Effector memory CD4-positive, alpha-beta T cell (primary cell): ENCODE data around the gene RIC8B.

Source experiments
- DNase-seq, 3 donors: peaks; one replicate each; pipeline ENCODE4 v3.0.0-alpha.2; 2020
- H3K27ac ChIP-seq: 2 replicates; pipeline ENCODE4 v1.7.0; 2013; ENCODE audit warnings: mild to moderate bottlenecking, low read length, moderate library complexity; ENCODE audit not compliant: insufficient read depth, poor library complexity, severe bottlenecking
- H3K27me3 ChIP-seq: replicated peaks from 2 replicates; pipeline ENCODE4 v1.7.0; 2013; ENCODE audit warnings: mild to moderate bottlenecking, low read length; ENCODE audit not compliant: insufficient read depth, control insufficient read depth, poor library complexity, severe bottlenecking
- H3K36me3 ChIP-seq: 2 replicates; pipeline ENCODE4 v1.7.0; 2013; ENCODE audit warnings: mild to moderate bottlenecking, low read length, moderate library complexity; ENCODE audit not compliant: control insufficient read depth, insufficient read depth
- H3K4me1 ChIP-seq: 2 replicates; pipeline ENCODE4 v1.7.0; 2013; ENCODE audit warnings: low read length, mild to moderate bottlenecking; ENCODE audit not compliant: control insufficient read depth, insufficient read depth, poor library complexity, severe bottlenecking
- H3K4me3 ChIP-seq: 2 replicates; pipeline ENCODE4 v1.7.0; 2013; ENCODE audit warnings: low read length, low read depth, mild to moderate bottlenecking; ENCODE audit not compliant: insufficient read depth, poor library complexity, severe bottlenecking
- H3K9me3 ChIP-seq: 2 replicates; pipeline ENCODE4 v1.7.0; 2013; ENCODE audit warnings: mild to moderate bottlenecking, low read length, moderate library complexity; ENCODE audit not compliant: control insufficient read depth

Gene RIC8B

DNA sequence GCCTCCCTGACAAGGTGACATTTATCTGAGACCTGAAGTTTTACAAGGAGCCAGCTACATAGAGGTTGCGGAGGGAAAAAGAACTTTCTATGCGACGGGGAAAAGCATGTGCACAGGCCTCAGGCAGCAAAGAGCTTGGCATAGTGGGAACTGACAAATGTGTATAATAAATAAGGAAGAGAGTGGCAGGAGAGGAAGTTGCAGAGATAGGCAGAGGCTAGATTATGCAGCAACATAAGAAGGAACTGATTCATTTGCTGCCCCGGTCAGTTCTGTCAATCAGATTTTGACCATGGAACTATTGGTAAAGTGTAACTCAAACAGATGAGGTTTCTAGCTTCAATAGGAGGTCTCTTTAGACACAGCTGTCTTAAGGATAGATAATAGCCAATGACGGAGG, 33.7 kb upstream of the RIC8B start:
- no peak for DNase-seq
- H3K9me3 ChIP-seq: no peaks in the 10 kb centered on the region
- no peaks in the 10 kb centered on the region for H3K36me3 ChIP-seq
- H3K4me3 ChIP-seq: no peak overlapping the region
- no peak overlapping the region for H3K27ac ChIP-seq
- H3K27me3 ChIP-seq: no peaks in the 10 kb centered on the region
- H3K4me1 ChIP-seq: no peaks in the 10 kb centered on the region

GRCh38 chr12:106741247-106741646, 33.2 kb upstream of the RIC8B start:
- DNase-seq: no peak
- Histone ChIP-seq H3K27me3 (no peaks in the 10 kb centered on the region), H3K27ac (no peak overlapping the region), H3K36me3 (no peaks in the 10 kb centered on the region), H3K4me1 (no peaks in the 10 kb centered on the region), H3K4me3 (no peak overlapping the region), H3K9me3 (no peaks in the 10 kb centered on the region)

GRCh38 chr12:106743270-106743988, 31.1 kb upstream of the RIC8B start:
- H3K4me3 ChIP-seq: no peak overlapping the region
- no peaks in the 10 kb centered on the region for H3K27me3 ChIP-seq
- H3K4me1 ChIP-seq: peaks cover 15% of the 10 kb centered on the region
- H3K36me3 ChIP-seq: no peaks in the 10 kb centered on the region
- no peaks in the 10 kb centered on the region for H3K9me3 ChIP-seq
- no peak for DNase-seq
- no peak overlapping the region for H3K27ac ChIP-seq

GRCh38 chr12:106744600-106744999, 29.9 kb upstream of the RIC8B start:
- H3K27me3 ChIP-seq: no peaks in the 10 kb centered on the region
- H3K27ac ChIP-seq: no peak overlapping the region
- peaks cover 17% of the 10 kb centered on the region for H3K4me1 ChIP-seq
- no peak overlapping the region for H3K4me3 ChIP-seq
- H3K36me3 ChIP-seq: no peaks in the 10 kb centered on the region
- no peak for DNase-seq
- H3K9me3 ChIP-seq: no peaks in the 10 kb centered on the region

DNA sequence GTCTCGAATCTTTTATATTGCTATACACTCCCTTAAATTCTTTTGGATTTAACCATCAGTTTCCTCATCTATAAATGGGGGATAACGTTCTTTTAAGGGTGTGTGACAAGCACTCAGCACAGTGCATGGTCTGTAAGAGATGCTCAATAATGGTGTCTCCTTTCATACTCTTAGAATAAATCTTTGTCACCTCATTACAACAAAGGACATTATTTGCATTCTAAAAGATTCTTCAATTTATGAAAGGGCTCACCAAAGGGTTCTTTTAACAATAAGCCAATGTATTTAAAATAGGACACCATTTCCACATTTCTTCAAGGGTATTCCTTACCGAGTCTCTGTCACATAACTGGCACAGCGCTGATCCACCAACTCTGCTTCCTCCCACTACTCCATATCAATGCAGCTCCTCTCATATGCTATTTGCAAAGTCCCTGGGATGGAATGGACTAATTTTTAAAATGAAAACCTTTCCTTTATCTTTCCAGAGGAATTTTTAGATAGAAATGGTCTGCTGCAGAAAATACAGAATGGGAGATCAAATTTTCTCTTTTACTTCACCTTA, 29.2 kb upstream of the RIC8B start:
- Histone ChIP-seq H3K4me1 (peaks cover 17% of the 10 kb centered on the region), H3K27me3 (no peaks in the 10 kb centered on the region), H3K9me3 (no peaks in the 10 kb centered on the region), H3K27ac (no peak overlapping the region), H3K36me3 (no peaks in the 10 kb centered on the region), H3K4me3 (no peak overlapping the region)
- DNase-seq: no peak

GRCh38 chr12:106747973-106748436, 26.5 kb upstream of the RIC8B start:
- peak; percentile 17 to 23 (median 23) for DNase-seq
- Histone ChIP-seq H3K4me1 (peaks cover 19% of the 10 kb centered on the region), H3K27me3 (no peaks in the 10 kb centered on the region), H3K9me3 (no peaks in the 10 kb centered on the region), H3K27ac (peak overlapping the region; percentile 65), H3K36me3 (no peaks in the 10 kb centered on the region), H3K4me3 (no peak overlapping the region)

GRCh38 chr12:106750524-106750923, 24.0 kb upstream of the RIC8B start:
- Histone ChIP-seq H3K27ac (no peak overlapping the region), H3K9me3 (no peaks in the 10 kb centered on the region), H3K36me3 (no peaks in the 10 kb centered on the region), H3K27me3 (no peaks in the 10 kb centered on the region), H3K4me1 (peaks cover 30% of the 10 kb centered on the region), H3K4me3 (no peak overlapping the region)
- DNase-seq: no peak

DNA sequence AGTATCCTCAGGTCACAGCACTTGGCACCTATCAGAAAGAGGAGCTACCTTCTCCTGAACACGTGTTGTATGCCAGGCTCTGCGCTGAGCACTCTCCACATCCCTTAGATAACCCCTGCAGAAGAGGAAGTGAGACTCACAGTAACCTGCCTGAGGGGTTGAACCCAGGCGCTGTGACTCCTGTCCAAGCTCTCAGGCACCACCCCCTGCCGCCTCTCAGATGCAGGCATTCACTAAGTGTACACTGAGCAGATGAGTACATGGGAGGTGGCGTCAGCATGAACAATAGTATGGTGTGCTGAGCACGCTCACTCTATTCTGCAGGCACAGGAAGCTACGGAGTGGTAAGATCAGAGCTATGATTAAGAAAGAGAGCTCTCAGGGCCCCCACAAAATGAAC, 21.0 kb upstream of the RIC8B start:
- Histone ChIP-seq H3K36me3 (no peaks in the 10 kb centered on the region), H3K4me3 (no peak overlapping the region), H3K9me3 (no peaks in the 10 kb centered on the region), H3K27ac (no peak overlapping the region), H3K27me3 (no peaks in the 10 kb centered on the region), H3K4me1 (peaks cover 14% of the 10 kb centered on the region)
- peak in 1 of 3 donors; percentile 24 for DNase-seq

DNA sequence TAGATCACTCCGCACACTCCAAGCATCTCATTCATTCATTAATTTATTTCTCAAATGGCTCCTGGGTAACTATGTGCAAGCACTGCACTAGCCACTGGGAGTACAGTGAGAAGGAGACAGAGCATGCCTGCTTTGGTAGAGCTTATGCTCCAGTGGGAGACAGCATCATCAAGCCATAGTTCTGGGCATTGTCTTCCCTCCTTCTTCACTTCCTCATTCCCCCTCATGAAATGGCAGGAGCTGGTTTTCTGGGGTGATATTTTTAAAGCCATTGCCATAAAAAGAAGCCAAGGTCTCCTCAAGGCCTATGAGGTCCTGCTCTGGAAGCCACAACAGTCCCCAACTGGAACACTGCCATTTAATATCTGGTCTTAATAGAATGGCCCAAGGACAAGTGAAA, 20.2 kb upstream of the RIC8B start:
- Histone ChIP-seq H3K27me3 (no peaks in the 10 kb centered on the region), H3K4me1 (peaks cover 18% of the 10 kb centered on the region)
- no peak for DNase-seq

GRCh38 chr12:106757623-106758348, 16.7 kb upstream of the RIC8B start:
- Histone ChIP-seq H3K36me3 (no peaks in the 10 kb centered on the region), H3K27me3 (no peaks in the 10 kb centered on the region), H3K4me1 (peaks cover 32% of the 10 kb centered on the region), H3K27ac (no peak overlapping the region), H3K4me3 (no peak overlapping the region), H3K9me3 (no peaks in the 10 kb centered on the region)
- DNase-seq: no peak

More for the DNA sequence above, 20.2 kb upstream of the RIC8B start:
- no peaks in the 10 kb centered on the region for H3K36me3 ChIP-seq
- H3K27ac ChIP-seq: no peak overlapping the region
- H3K4me3 ChIP-seq: no peak overlapping the region
- no peaks in the 10 kb centered on the region for H3K9me3 ChIP-seq
